ENCODE measurements around the gene SMARCA2.

Gene SMARCA2

GRCh38 chr9:2169035-2169434, 153.9 kb downstream of the SMARCA2 start:
- TF ChIP-seq CTCF (IDR thresholded peaks at IDR 0.05; ENCODE audit: low read depth, low read length) = no peak
- DNase-seq (ENCODE audit: extremely low read depth, low read depth) = no peak

- DNase-seq (ENCODE audit: extremely low read depth, low read depth) = no peak
These were observed 155.6 kb downstream of the SMARCA2 start for GRCh38 chr9:2170722-2171121.

GRCh38 chr9:2173170-2173569, 158.0 kb downstream of the SMARCA2 start:
- no peak for DNase-seq (ENCODE audit: extremely low read depth, low read depth)
- no peak for TF ChIP-seq CTCF (IDR thresholded peaks at IDR 0.05; ENCODE audit: low read depth, low read length)

More at GRCh38 chr9:2170722-2171121, 155.6 kb downstream of the SMARCA2 start:
- no peak for TF ChIP-seq CTCF (IDR thresholded peaks at IDR 0.05; ENCODE audit: low read depth, low read length)

DNA sequence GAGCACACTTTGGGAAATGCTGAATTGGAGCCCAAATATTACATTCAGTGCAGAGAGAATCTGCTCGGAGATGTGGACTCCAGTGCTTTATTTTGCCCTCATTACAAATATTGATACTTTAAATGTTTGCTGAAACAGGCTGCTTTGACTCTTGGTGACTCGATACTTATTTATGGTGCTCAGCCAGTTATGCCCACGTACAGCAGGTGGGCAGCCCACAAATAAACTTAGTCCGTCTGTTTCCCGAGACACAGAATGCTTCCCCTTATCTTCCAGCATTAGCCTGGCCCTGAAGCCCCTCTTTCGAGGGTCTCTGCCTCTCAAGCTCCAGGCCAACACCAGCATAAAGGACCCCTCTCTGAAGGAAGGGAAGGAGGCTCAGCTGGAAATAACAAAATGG, 158.7 kb downstream of the SMARCA2 start:
- no peak for TF ChIP-seq CTCF (IDR thresholded peaks at IDR 0.05; ENCODE audit: low read depth, low read length)
- no peak for DNase-seq (ENCODE audit: extremely low read depth, low read depth)

DNA sequence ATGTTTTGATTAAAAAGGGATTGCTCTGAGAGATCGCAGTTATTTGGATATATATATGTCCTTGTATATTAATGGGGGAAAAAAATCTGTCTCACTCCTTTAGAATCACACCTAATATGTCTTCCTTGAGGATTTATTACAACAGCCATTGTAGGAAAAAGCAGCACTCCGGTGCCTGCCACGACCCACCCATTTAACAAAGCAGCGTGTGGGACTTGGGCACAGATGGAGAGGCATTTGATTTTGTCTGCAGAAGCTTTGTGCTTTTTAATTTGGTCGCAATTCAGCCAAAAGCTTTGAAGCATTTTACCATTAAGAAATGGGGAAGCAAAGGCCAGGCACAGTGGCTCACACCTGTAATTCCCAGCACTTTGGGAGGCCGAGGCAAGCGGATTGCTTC, 159.2 kb downstream of the SMARCA2 start:
- DNase-seq (ENCODE audit: extremely low read depth, low read depth) = no peak
- no peak for TF ChIP-seq CTCF (IDR thresholded peaks at IDR 0.05; ENCODE audit: low read depth, low read length)

DNA sequence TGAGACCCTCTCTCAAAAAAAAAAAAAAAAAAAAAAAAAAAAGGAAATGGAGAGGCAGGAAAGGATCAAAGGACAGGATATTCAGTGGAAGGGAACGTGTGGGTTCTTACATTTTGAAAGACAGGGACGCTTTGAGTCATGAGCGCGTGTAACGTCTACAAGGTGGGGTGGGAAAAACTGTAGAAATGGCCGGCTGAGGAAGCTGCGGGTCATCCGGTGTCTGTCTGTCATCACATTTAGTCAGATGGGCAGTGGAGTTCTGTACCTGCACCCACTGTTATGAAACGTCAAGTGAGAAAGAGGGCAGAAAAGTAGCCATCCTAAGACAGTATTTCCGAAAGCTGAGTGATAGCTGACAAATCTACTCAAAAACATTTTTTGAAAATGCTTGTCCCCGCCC, 159.8 kb downstream of the SMARCA2 start:
- no peak for TF ChIP-seq CTCF (IDR thresholded peaks at IDR 0.05; ENCODE audit: low read depth, low read length)
- DNase-seq (ENCODE audit: extremely low read depth, low read depth) = no peak

DNA sequence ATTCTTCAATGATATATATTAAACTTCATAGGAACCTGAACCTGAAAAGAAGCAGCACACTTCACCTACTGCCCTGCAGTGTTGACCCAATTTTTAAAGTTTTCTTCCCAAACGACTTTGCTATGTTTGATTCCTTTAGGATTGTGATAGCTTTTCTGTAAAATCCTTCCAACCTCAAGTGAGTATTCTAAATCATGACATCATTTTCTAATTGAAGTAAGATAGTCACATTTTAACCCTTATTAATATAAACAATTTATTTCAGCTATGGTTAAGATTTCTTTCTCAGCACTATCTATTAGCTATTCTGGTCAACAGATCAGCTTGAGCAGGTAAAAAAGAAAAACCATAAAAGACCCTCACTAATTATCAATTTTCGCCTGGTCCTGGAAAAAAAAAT, 162.0 kb downstream of the SMARCA2 start:
- TF ChIP-seq CTCF (IDR thresholded peaks at IDR 0.05; ENCODE audit: low read depth, low read length) = no peak
- DNase-seq (ENCODE audit: extremely low read depth, low read depth) = no peak
